Loucy (cell line): ENCODE measurements around the gene ALDH3A2.

ENCODE experiments used
- CTCF ChIP-seq: fragments of 200-600 bp; sonication (generic); conservative IDR thresholded peaks from 2 replicates; pipeline ENCODE4 v1.5.1; 2014; ENCODE audit warnings: mild to moderate bottlenecking, antibody characterized with exemption, low read length
- EZH2phosphoT487 ChIP-seq: fragments of 200-600 bp; IDR thresholded peaks from 2 replicates; pipeline ENCODE4 v1.6.1; 2018; ENCODE audit warnings: antibody characterized with exemption, mild to moderate bottlenecking, moderate library complexity, borderline replicate concordance

GRCh38 chr17:19656851-19657581 is 8.5 kb downstream of the ALDH3A2 start:
- TF ChIP-seq CTCF: no peak
- no peak for TF ChIP-seq EZH2phosphoT487
